OCI-LY1 (cell line): ENCODE measurements around the gene HNRNPLL.

Experiments used
- H2AFZ ChIP-seq: fragments of 200-600 bp; sonication (generic), shearing (Covaris generic); 2 replicates; pipeline ENCODE4 v1.6.0; 2014; ENCODE audit warnings: antibody characterized with exemption, mild to moderate bottlenecking, low read length
- H3F3A ChIP-seq: fragments of 200-600 bp; sonication (generic), shearing (Covaris generic); 2 replicates; pipeline ENCODE4 v1.6.0; 2014; ENCODE audit warnings: mild to moderate bottlenecking, antibody characterized with exemption, low read length, moderate library complexity; ENCODE audit not compliant: insufficient read depth
- H3K27ac ChIP-seq: fragments of 200-600 bp; sonication (generic); 2 replicates; pipeline ENCODE4 v1.5.1; 2014; ENCODE audit warnings: low read length, mixed run types, mild to moderate bottlenecking, low read depth; ENCODE audit not compliant: poor library complexity, severe bottlenecking
- H3K27me3 ChIP-seq: fragments of 200-600 bp; sonication (generic); 2 replicates; pipeline ENCODE4 v1.6.0; 2014; ENCODE audit warnings: antibody characterized with exemption, mild to moderate bottlenecking, low read length, moderate library complexity; ENCODE audit not compliant: insufficient read depth
- H3K36me3 ChIP-seq: fragments of 200-600 bp; sonication (generic); 2 replicates; pipeline ENCODE4 v1.6.1; 2014; ENCODE audit warnings: mild to moderate bottlenecking, antibody characterized with exemption, low read length, moderate library complexity, mixed read lengths; ENCODE audit not compliant: insufficient read depth
- H3K4me1 ChIP-seq: fragments of 200-600 bp; sonication (generic); 2 replicates; pipeline ENCODE4 v1.5.1; 2014; ENCODE audit warnings: mild to moderate bottlenecking, low read length, moderate library complexity; ENCODE audit not compliant: insufficient read depth, severe bottlenecking
- H3K4me2 ChIP-seq: fragments of 200-600 bp; sonication (generic), shearing (Covaris generic); 2 replicates; pipeline ENCODE4 v1.6.1; 2014; ENCODE audit warnings: low read length
- H3K4me3 ChIP-seq: fragments of 200-600 bp; sonication (generic); 2 replicates; pipeline ENCODE4 v1.5.1; 2014; ENCODE audit warnings: low read length, low read depth, mild to moderate bottlenecking, mixed read lengths; ENCODE audit not compliant: poor library complexity, severe bottlenecking
- H3K79me2 ChIP-seq: fragments of 200-600 bp; shearing (Covaris generic); 2 replicates; pipeline ENCODE4 v1.6.1; 2016; ENCODE audit warnings: mixed run types, low read length, mixed read lengths; ENCODE audit not compliant: insufficient read depth
- H3K9ac ChIP-seq: fragments of 200-600 bp; sonication (generic), shearing (Covaris generic); 2 replicates; pipeline ENCODE4 v1.6.1; 2014; ENCODE audit warnings: mild to moderate bottlenecking, low read length, mixed read lengths
- H3K9me2 ChIP-seq: fragments of 200-600 bp; sonication (generic), shearing (Covaris generic); 2 replicates; pipeline ENCODE4 v1.6.1; 2014; ENCODE audit warnings: low read depth, mild to moderate bottlenecking, low read length, mixed read lengths
- H3K9me3 ChIP-seq: fragments of 200-600 bp; shearing (Covaris generic); 2 replicates; pipeline ENCODE4 v1.6.1; 2014; ENCODE audit warnings: low read length, mixed read lengths
- H4K20me1 ChIP-seq: fragments of 200-600 bp; sonication (generic), shearing (Covaris generic); 2 replicates; pipeline ENCODE4 v1.6.0; 2016; ENCODE audit warnings: mild to moderate bottlenecking, low read length; ENCODE audit not compliant: insufficient read depth
- CTCF ChIP-seq: fragments of 200-600 bp; sonication (generic), shearing (Covaris generic); IDR thresholded peaks from 2 replicates; pipeline ENCODE4 v1.5.1; 2017; ENCODE audit warnings: mild to moderate bottlenecking, antibody characterized with exemption, low read length, moderate library complexity, mixed read lengths
- EZH2 ChIP-seq: fragments of 200-600 bp; sonication (generic), shearing (Covaris generic); IDR thresholded peaks from 2 replicates; pipeline ENCODE4 v1.8.0; 2017; ENCODE audit warnings: borderline replicate concordance, mixed run types, mild to moderate bottlenecking, antibody characterized with exemption, low read length, moderate library complexity, mixed read lengths

Gene HNRNPLL

DNA sequence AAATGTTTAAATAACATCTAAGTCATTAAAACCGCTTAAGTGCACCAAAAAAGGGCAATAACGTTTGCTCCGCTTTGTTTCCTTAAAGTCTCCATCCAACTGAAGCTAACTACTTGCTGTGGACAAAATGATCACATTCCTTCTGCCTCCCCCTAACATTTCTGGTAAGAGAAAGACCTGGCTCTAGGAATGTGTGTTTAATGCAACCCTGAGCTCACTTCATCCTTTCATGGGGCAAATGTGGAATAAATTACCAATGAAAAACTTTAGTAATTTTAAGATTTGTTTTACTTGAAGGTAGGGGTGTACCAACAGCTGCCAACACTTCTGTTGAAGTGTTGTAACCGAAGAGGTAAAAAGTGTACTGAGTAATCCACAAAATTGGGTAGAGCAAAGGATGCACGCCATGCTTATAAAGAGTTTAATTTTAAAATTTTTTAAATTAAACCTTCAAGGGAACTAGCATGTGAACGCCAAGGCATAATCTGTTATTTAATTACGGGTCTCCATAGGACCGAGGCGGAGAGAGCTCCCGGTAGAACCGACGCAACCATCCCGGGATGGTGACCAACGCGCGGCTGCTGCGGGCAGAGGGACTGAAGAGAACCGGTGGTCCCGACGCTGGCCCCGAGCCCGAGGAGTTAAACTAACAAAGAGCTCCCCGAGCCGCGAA is 1.1 kb downstream of the HNRNPLL start:
- Histone ChIP-seq H3K4me3 (peak overlapping the region; percentile 70), H3F3A (no peaks in the 10 kb centered on the region), H3K79me2 (no peaks in the 10 kb centered on the region), H4K20me1 (no peaks in the 10 kb centered on the region), H3K36me3 (no peaks in the 10 kb centered on the region), H3K4me2 (peak overlapping the region; percentile 91), H3K9me3 (no peaks in the 10 kb centered on the region), H3K4me1 (peaks cover 16% of the 10 kb centered on the region), H2AFZ (no peak overlapping the region), H3K9ac (peak overlapping the region; percentile 53), H3K27ac (no peak overlapping the region), H3K27me3 (no peaks in the 10 kb centered on the region), H3K9me2 (no peaks in the 10 kb centered on the region)
- no peak for TF ChIP-seq CTCF
- TF ChIP-seq EZH2, result no peak; the same call in 1 of the 2 replicates

GRCh38 chr2:38600921-38601455 is 1.7 kb downstream of the HNRNPLL start:
- H3K27ac ChIP-seq, result no peak overlapping the region

DNA sequence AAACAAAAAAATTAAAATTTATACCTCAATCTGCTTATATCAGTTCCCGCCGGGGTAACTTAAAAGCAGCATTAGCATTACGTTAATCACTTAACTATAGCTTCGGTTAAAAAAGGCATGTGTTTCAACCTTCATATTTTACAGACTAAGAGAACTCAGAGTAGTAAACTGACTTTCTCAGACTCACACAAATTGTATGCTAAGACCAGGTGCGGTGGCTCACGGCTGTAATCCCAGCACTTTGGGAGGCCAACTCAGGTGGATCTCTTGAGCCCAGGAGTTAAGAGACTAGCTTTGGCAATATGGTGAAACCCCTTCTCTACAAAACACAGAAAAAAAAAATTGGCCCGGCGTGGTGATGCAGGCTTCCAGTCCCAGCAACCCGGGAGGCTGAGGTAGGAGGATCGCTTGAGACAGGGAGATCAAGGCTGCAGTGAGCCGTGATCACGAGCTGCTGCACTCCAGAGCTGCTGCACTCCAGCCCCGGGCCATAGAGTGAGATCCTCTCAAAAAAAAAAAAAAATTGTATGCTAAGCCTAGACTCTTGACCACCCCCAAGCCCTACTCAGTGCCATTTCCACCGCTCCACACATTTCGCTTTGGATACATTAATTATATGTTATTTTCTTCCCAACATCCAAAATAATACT is 2.4 kb downstream of the HNRNPLL start:
- H3K79me2 ChIP-seq, result no peaks in the 10 kb centered on the region
- H3K4me1 ChIP-seq, result peaks cover 10% of the 10 kb centered on the region
- no peak for TF ChIP-seq CTCF
- H3K36me3 ChIP-seq, result no peaks in the 10 kb centered on the region
- H3K4me2 ChIP-seq, result no peak overlapping the region
- no peak overlapping the region for H3K9ac ChIP-seq
- no peak overlapping the region for H2AFZ ChIP-seq
- no peaks in the 10 kb centered on the region for H4K20me1 ChIP-seq
- H3K9me3 ChIP-seq, result no peaks in the 10 kb centered on the region
- H3K9me2 ChIP-seq, result no peaks in the 10 kb centered on the region
- no peak overlapping the region for H3K4me3 ChIP-seq
- H3F3A ChIP-seq, result no peaks in the 10 kb centered on the region
- H3K27ac ChIP-seq, result no peak overlapping the region
- H3K27me3 ChIP-seq, result no peaks in the 10 kb centered on the region

More at GRCh38 chr2:38600921-38601455, 1.7 kb downstream of the HNRNPLL start:
- Histone ChIP-seq H3F3A (no peaks in the 10 kb centered on the region), H3K9ac (no peak overlapping the region), H3K36me3 (no peaks in the 10 kb centered on the region), H3K9me3 (no peaks in the 10 kb centered on the region), H3K4me2 (peak overlapping the region; percentile 91), H3K79me2 (no peaks in the 10 kb centered on the region), H3K27me3 (no peaks in the 10 kb centered on the region), H3K4me3 (peak overlapping the region; percentile 70), H2AFZ (no peak overlapping the region), H3K9me2 (no peaks in the 10 kb centered on the region), H4K20me1 (no peaks in the 10 kb centered on the region), H3K4me1 (peaks cover 16% of the 10 kb centered on the region)
- TF ChIP-seq CTCF (no peak), EZH2 (no peak)
